ENCODE results near the gene NETO1. TPM values are rescaled to one million over a fixed set of nuclear protein-coding genes. Genes with fewer than 3 reads are reported as not detected.

Gene NETO1, protein sequence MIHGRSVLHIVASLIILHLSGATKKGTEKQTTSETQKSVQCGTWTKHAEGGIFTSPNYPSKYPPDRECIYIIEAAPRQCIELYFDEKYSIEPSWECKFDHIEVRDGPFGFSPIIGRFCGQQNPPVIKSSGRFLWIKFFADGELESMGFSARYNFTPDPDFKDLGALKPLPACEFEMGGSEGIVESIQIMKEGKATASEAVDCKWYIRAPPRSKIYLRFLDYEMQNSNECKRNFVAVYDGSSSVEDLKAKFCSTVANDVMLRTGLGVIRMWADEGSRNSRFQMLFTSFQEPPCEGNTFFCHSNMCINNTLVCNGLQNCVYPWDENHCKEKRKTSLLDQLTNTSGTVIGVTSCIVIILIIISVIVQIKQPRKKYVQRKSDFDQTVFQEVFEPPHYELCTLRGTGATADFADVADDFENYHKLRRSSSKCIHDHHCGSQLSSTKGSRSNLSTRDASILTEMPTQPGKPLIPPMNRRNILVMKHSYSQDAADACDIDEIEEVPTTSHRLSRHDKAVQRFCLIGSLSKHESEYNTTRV
- total RNA-seq, result under 1 TPM; 0.56 to 0.62 TPM
- long read RNA-seq, donor 1, partial matches to known transcripts, result 0 of 1 reads
- long read RNA-seq, donor 1, other reads (novel, unspliced or antisense), result 1 of 1 reads
- long read RNA-seq, donor 2, result 0 reads

DNA sequence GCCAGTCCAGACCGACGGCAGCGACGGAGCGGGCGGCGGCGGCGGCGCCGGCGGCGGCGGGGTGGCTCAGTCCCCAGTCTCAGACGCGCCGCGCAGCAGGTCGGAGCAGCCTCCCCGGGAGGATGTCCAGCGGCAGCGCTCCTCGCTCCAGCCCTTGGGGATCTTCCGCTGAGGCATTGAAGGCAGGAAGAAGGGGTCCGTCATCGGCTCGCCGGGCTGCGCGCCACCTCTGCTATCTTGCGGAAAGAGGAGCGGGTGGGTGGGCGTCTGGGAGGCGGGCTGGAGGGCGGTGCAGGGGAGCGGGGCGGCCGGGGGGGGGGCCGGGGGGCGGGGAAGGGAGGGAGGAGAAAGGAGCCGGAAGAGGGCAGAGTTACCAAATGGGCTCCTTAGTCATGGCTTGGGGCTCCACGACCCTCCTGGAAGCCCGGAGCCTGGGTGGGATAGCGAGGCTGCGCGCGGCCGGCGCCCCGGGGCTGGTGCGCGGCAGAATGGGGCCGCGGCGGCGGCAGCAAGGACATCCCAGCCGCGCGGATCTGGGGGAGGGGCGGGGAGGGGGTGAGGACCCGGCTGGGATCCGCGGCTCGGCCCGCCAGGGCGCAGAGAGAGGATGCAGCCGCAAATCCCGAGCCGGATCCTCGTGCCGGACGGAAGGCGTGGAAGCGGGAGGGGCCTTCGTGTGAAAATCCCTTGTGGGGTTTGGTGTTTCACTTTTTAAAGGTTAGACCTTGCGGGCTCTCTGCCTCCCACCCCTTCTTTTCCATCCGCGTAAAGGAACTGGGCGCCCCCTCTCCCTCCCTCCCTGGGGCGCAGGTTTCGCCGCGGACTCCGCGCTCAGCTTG is at the start of gene NETO1:
Gene NETO1, minus strand, starts transcription at position 242 of the 839 bp plus-strand sequence. CDS start 696 bp downstream, outside the sequence.
- intact Hi-C loops (cut with DNase I), result no loop called here
- DNase-seq (ENCODE audit: low spot score), result no peak

GRCh38 chr18:72910045-72910444 is 42.3 kb upstream of the NETO1 start:
- DNase-seq (ENCODE audit: low spot score), result no peak
- intact Hi-C loops (cut with DNase I), result no loop called here

- intact Hi-C loops (cut with DNase I), result no loop called here
- DNase-seq (ENCODE audit: low spot score), result no peak
Measured at GRCh38 chr18:72908181-72908580, 40.4 kb upstream of the NETO1 start.

- DNase-seq (ENCODE audit: low spot score), result no peak
- intact Hi-C loops (cut with DNase I), result no loop called here
Measured at GRCh38 chr18:72903033-72903432, 35.2 kb upstream of the NETO1 start.

DNA sequence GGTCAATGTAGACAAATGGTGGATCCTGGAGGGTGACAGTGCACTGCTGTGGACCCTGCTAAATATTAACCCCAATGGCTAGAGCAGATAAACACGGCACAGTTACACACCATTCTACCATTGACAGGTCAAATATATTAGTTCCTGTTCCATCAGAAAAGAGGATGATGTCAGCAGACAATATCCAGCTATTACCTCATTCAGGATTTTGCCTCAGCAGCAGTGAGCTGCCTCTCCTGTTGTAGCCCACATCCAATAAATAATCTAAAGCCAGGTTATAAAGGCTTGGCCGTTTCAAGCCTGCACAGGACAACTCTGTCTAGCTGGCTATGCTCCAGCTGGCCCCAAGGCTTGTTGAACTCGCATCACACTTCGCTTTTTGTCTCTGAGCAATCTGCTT is 31.6 kb upstream of the NETO1 start:
- DNase-seq (ENCODE audit: low spot score), result no peak
- intact Hi-C loops (cut with DNase I), result loop anchor here in 1 of 2 donors (2.0 kb wide), 1 partner anchor 37 kb away; no protein-coding TSS in a partner anchor

- intact Hi-C loops (cut with DNase I), result loop anchor here in 1 of 2 donors (2.0 kb wide), 1 partner anchor 38 kb away; no protein-coding TSS in a partner anchor
- no peak for DNase-seq (ENCODE audit: low spot score)
Measured at GRCh38 chr18:72898870-72899269, 31.1 kb upstream of the NETO1 start.

DNA sequence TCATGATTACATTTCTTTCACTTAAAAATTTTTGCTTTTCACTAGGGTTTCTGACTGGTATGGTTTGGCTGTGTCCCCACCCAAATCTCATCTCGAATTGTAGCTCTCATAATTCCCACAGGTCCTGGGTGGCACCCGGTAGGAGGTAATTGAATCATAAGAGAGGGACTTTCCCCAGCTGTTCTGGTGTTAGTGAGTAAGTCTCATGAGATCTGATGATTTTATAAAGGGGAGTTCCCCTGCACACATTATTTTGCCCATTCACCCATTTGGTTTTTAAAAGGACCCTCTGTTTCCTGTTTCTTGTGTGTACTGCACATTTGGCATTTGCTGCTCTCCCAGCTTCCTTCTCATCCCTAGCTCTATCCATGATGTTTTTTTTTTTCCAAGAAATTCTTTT is 27.8 kb upstream of the NETO1 start:
- intact Hi-C loops (cut with DNase I), result no loop called here
- no peak for DNase-seq (ENCODE audit: low spot score)

GRCh38 chr18:72878561-72878960 is 10.8 kb upstream of the NETO1 start:
- intact Hi-C loops (cut with DNase I), result no loop called here
- no peak for DNase-seq (ENCODE audit: low spot score)

DNA sequence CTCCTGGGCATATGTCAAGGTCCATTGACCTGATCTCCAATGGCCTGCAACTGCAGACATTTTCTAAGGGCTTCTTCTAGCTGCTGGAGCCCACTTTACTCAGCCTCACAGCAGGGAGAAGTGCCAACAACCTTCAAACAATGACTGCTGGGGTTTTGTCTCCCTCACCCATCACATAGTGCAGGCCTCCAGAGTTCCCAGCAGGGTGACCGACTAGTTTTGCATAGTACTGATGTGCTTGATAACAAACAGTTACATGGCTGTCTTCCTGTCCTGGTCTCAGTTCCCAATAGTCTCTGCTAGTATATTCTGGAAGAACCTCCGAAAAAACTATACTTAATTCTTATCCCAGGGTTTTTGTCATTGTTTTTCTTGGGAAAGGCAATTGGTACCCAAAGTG is 10.4 kb upstream of the NETO1 start:
- no peak for DNase-seq (ENCODE audit: low spot score)
- intact Hi-C loops (cut with DNase I), result no loop called here

GRCh38 chr18:72871091-72871490 is 3.3 kb upstream of the NETO1 start:
- intact Hi-C loops (cut with DNase I), result no loop called here
- no peak for DNase-seq (ENCODE audit: low spot score)

DNA sequence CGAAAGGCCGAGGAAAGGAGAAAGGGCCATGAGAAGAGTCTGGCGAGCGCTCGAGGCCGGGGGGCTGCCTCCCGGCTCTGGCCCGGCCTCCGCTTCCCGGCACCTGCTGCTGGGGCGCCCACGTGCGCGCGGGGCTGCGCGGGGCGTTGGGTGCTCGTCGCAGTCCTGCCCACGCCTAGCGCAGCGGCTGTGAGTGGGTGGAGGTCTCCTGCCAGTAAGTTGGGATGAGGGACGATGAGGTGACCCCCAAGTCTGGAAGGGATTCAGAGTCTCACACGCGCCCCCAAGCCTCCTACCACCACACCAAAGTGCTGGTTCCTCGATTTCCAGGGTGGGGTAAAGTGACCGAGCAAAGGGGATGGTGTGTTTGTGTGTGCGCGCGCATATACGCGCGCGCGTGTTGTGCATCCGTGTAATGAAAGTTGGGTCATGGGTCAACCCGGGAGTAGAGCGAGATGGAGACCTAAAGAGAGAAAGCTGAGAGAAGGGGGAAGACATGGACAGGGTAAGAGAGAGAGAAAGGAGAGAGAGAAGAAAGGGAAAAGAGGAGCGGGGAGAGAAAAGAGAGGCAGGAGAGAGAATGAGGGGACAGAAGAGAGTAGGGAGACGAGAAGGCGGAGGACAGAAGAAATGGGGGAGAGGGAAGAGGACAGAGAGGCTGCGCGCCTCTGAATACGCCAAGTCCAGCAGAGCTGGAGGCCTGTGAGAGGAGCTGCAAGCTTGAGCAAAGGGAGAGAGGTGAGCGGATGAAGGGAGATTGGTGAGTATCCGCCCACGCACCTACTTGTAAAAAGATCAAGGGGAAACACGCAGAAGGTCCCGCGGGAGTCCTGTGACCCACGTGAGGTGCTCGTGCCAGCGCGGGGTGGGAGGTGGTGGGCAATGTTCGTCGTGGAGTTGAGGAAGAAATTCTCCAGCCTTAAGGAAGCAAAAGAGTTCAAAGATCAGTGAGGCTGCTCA is 1.7 kb upstream of the NETO1 start:
- no peak for DNase-seq (ENCODE audit: low spot score)
- intact Hi-C loops (cut with DNase I), result no loop called here

GRCh38 chr18:72868585-72869225 is 918 bp upstream of the NETO1 start:
- DNase-seq (ENCODE audit: low spot score), result no peak
- intact Hi-C loops (cut with DNase I), result no loop called here

DNA sequence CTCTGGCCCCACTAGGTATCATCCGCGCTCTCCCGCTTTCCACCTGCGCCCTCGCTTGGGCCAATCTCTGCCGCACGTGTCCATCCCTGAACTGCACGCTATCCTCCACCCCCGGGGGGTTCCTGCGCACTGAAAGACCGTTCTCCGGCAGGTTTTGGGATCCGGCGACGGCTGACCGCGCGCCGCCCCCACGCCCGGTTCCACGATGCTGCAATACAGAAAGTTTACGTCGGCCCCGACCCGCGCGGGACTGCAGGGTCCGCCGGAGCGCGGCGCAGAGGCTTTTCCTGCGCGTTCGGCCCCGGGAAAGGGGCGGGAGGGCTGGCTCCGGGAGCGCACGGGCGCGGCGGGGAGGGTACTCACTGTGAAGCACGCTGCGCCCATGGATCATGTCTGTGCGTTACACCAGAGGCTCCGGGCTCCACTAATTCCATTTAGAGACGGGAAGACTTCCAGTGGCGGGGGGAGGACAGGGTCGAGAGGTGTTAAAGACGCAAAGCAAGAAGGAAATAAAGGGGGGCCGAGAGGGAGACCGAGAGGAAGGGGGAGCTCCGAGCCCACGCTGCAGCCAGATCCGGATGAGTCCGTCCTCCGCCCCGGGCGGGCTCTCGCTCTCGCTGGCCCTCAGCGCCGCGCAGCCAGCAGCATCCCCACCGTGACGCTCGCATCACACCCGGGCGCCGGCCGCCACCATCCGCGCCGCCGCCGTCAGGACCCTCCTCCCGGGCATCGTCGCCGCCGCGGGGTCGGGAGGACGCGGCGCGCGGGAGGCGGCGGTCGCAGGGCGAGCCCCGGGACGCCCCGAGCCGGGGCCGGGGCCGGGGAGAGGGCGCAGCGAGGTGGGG is 664 bp downstream of the NETO1 start:
- DNase-seq (ENCODE audit: low spot score), result no peak
- intact Hi-C loops (cut with DNase I), result no loop called here

- intact Hi-C loops (cut with DNase I), result no loop called here
- DNase-seq (ENCODE audit: low spot score), result no peak
Measured at GRCh38 chr18:72866442-72866900, 1.3 kb downstream of the NETO1 start.

DNA sequence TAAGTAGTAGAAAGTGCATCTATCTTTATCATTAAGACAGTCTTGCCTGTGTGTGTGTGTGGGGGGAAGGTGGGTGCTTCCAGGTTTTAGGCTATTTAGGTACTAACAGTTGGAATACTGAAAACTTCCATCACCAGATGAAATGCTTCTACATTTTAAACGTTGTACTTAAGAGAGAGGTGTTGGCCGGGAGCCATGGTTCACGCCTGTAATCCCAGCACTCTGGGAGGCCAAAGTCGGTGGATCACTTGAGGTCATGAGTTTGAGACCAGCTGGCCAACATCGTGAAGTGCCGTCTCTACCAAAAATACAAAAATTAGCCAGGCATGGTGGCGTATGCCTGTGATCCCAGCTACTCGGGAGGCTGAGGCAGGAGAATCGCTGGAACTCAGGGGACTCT is 4.0 kb downstream of the NETO1 start:
- no peak for DNase-seq (ENCODE audit: low spot score)
- intact Hi-C loops (cut with DNase I), result no loop called here

DNA sequence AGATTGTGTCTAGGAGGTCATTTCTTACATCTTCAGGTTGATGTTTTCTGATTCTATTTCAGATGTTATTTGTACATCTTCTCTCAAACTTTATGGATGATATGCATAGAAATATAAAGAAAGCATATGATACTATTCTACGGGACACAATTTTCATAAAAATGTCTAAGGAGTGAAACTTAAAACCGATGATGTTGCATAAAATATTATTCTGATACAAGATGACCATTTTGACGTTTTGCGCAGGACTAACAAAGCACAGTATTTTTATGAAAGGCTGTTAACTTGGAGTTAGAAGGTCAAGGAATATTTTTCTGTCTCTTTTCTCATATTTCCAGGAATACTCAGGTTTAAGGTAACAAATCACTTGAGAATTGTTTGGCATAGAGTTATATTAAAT is 8.7 kb downstream of the NETO1 start:
- intact Hi-C loops (cut with DNase I), result no loop called here

GRCh38 chr18:72849671-72850070 is 18.1 kb downstream of the NETO1 start:
- intact Hi-C loops (cut with DNase I), result no loop called here

More for the DNA sequence above, 8.7 kb downstream of the NETO1 start:
- no peak for DNase-seq (ENCODE audit: low spot score)

More at GRCh38 chr18:72849671-72850070, 18.1 kb downstream of the NETO1 start:
- DNase-seq (ENCODE audit: low spot score), result no peak

Measured in posterior vena cava (tissue), 2 donors.